G401 (cell line): ENCODE measurements around the gene ZNF827. TPM values are rescaled to one million over a fixed set of nuclear protein-coding genes. Genes with fewer than 3 reads are reported as not detected.

ENCODE experiments used
- DNase-seq: peaks from one replicate; pipeline ENCODE4 v3.0.0-alpha.2; 2015; ENCODE audit warnings: low spot score
- in situ Hi-C: cut with HindIII; loops from 2 replicates; pipeline ENCODE4 v1.10.0; 2016; ENCODE audit warnings: low sequenced_read_pairs, mixed read lengths
- total RNA-seq: library from RNA; depleted of rRNA; stranded (reverse); fragments of >200 nt; shearing (Covaris generic); gene quantifications from 2 replicates; pipeline ENCODE4 v1.2.3, GENCODE V29; 2014; rRNA removed

Gene ZNF827
- total RNA-seq, 1 experiment from 2014 or later, result 2.1 TPM

DNA sequence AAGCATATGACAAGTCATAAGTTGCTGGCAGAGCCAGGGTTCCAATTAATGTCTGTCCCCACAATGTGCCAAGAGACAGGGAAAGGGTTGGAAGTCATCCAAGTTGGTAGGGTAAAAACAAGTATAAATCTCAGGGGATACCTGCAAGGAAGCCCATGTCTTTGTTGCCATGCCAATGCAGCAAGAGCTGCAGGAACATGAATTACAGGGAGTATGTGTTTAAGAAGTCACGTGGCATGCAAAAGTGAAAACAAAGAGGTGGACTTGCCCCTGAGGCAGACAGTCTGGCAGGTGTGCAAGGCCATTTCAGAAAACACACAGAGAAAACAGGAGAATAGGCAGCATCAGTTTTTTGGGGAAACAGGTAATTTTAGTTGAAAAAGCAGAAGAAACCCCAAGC, 229.3 kb downstream of the ZNF827 start:
- DNase-seq, result peak; percentile 41
- in situ Hi-C loops, result no loop called here

Other genes with a start within 250 kb of the ZNF827 start
- 54.7 and 106 TPM in 2 replicates for gene LSM6, start 236.9 kb upstream of the ZNF827 start, total RNA-seq